Sigmoid colon (tissue), 4 donors: ENCODE results near the gene LAMC3.

ENCODE experiments used
- CTCF ChIP-seq, 4 experiments: fragments of 450-650 bp in 3 of 4; fragments of 200-600 bp in 1 of 4; IDR thresholded peaks; one replicate each; pipeline ENCODE4 v1.5.1; 2016 to 2019; ENCODE audit warnings: antibody characterized with exemption in 4 of 4, mild to moderate bottlenecking in 3 of 4, moderate library complexity in 2 of 4
- EP300 ChIP-seq, 4 donors: sonication (generic); formaldehyde crosslinking; IDR thresholded peaks; one replicate each; pipeline ENCODE4 v1.6.1; 2017; ENCODE audit warnings: antibody characterized with exemption in 4 of 4
- POLR2A ChIP-seq, 2 donors: fragments of 450-650 bp; IDR thresholded peaks; one replicate each; pipeline ENCODE4 v1.6.1; 2016; ENCODE audit warnings: antibody characterized with exemption in 2 of 2, mild to moderate bottlenecking in 2 of 2, moderate library complexity in 2 of 2
- POLR2AphosphoS5 ChIP-seq, 4 donors: sonication (generic); formaldehyde crosslinking; IDR thresholded peaks; one replicate each; pipeline ENCODE4 v1.6.1; 2017; ENCODE audit warnings: antibody characterized with exemption in 4 of 4

GRCh38 chr9:131036071-131036470 lies 27.1 kb downstream of the LAMC3 start:
- no peak for TF ChIP-seq POLR2AphosphoS5 (IDR thresholded peaks at IDR 0.05)
- TF ChIP-seq CTCF (IDR thresholded peaks at IDR 0.05), result no peak
- TF ChIP-seq EP300 (IDR thresholded peaks at IDR 0.05), result no peak
- no peak for TF ChIP-seq POLR2A (IDR thresholded peaks at IDR 0.05)
